ENCODE measurements around the gene LRRN4CL.
"Not testable (repeated sequence)": the region's sequence is repeated elsewhere in the genome, so short reads cannot be mapped to it uniquely, and the experiment has no call there.

The LRRN4CL gene

GRCh38 chr11:62689421-62690183, at the start of gene LRRN4CL:
Gene LRRN4CL (minus strand): TSS chr11:62689530. CDS start chr11:62688508, 1,022 bp downstream.
- peak; percentile 73 for DNase-seq (ENCODE audit: low read depth)
- no peak for TF ChIP-seq CTCF (IDR thresholded peaks at IDR 0.05; ENCODE audit: low read depth, low read length, missing control alignments)
- no peak within 1 kb of the TSS for H3K4me3 ChIP-seq (ENCODE audit: low read depth, low read length)
- in situ Hi-C loops (cut with HindIII; ENCODE audit: low sequenced_read_pairs): no loop called here

GRCh38 chr11:62737196-62737595, 47.9 kb upstream of the LRRN4CL start:
- TF ChIP-seq CTCF (IDR thresholded peaks at IDR 0.05; ENCODE audit: low read depth, low read length, missing control alignments): no peak
- in situ Hi-C loops (cut with HindIII; ENCODE audit: low sequenced_read_pairs): no loop called here
- DNase-seq (ENCODE audit: low read depth): no peak
- H3K4me3 ChIP-seq (ENCODE audit: low read depth, low read length): no peak overlapping the region

- in situ Hi-C loops (cut with HindIII; ENCODE audit: low sequenced_read_pairs): no loop called here
- no peak for DNase-seq (ENCODE audit: low read depth)
- H3K4me3 ChIP-seq (ENCODE audit: low read depth, low read length): no peak overlapping the region
- no peak for TF ChIP-seq CTCF (IDR thresholded peaks at IDR 0.05; ENCODE audit: low read depth, low read length, missing control alignments)
Observed at GRCh38 chr11:62732830-62733229, 43.5 kb upstream of the LRRN4CL start.

- peak overlapping the region; percentile 94 for H3K4me3 ChIP-seq (ENCODE audit: low read depth, low read length)
- in situ Hi-C loops (cut with HindIII; ENCODE audit: low sequenced_read_pairs); DNase-seq (ENCODE audit: low read depth): not testable (repeated sequence)
Observed at GRCh38 chr11:62730076-62730475, 40.7 kb upstream of the LRRN4CL start.

- in situ Hi-C loops (cut with HindIII; ENCODE audit: low sequenced_read_pairs): no loop called here
- no peak for TF ChIP-seq CTCF (IDR thresholded peaks at IDR 0.05; ENCODE audit: low read depth, low read length, missing control alignments)
- peak; percentile 57 for DNase-seq (ENCODE audit: low read depth)
- peak within 1 kb of the TSS; percentile 94 for H3K4me3 ChIP-seq (ENCODE audit: low read depth, low read length)
Observed at GRCh38 chr11:62728171-62728988, 39.0 kb upstream of the LRRN4CL start, which contains the start of gene TTC9C. Gene TTC9C (plus strand): TSS chr11:62728486. CDS start chr11:62728849, 363 bp downstream.

- peak overlapping the region; percentile 94 for H3K4me3 ChIP-seq (ENCODE audit: low read depth, low read length)
- DNase-seq (ENCODE audit: low read depth): peak; percentile 94
- TF ChIP-seq CTCF (IDR thresholded peaks at IDR 0.05; ENCODE audit: low read depth, low read length, missing control alignments): no peak
- in situ Hi-C loops (cut with HindIII; ENCODE audit: low sequenced_read_pairs): no loop called here
Observed at GRCh38 chr11:62727872-62728170, 38.5 kb upstream of the LRRN4CL start.

All from astrocyte of the cerebellum (primary cell).